Chondrocyte (in vitro differentiated cells): Measurements from ENCODE around the gene FBXO10. TPM values are rescaled to one million over a fixed set of nuclear protein-coding genes. Genes with fewer than 3 reads are reported as not detected.
A peak's percentile ranks its signal among the peaks of the same experiment; 100 is the strongest.

ENCODE experiments used
- DNase-seq: peaks from one replicate; pipeline ENCODE4 v3.0.0; 2021; ENCODE audit warnings: mixed read lengths, low spot score
- H3K27ac Mint-ChIP-seq: one replicate; pipeline ENCODE4 v1.8.0; 2021; ENCODE audit warnings: mild to moderate bottlenecking, moderate library complexity, mixed read lengths; ENCODE audit not compliant: unreplicated experiment
- H3K27me3 Mint-ChIP-seq: 2 replicates; pipeline ENCODE4 v1.8.0; 2021; ENCODE audit warnings: low read depth, mixed read lengths
- H3K36me3 Mint-ChIP-seq: 2 replicates; pipeline ENCODE4 v1.8.0; 2021; ENCODE audit warnings: low read depth, mixed read lengths
- H3K4me1 Mint-ChIP-seq: 2 replicates; pipeline ENCODE4 v1.8.0; 2021; ENCODE audit warnings: low read depth, mild to moderate bottlenecking, mixed read lengths
- H3K4me3 Mint-ChIP-seq: one replicate; pipeline ENCODE4 v1.8.0; 2021; ENCODE audit warnings: mild to moderate bottlenecking, moderate library complexity, mixed read lengths; ENCODE audit not compliant: unreplicated experiment
- H3K9me3 Mint-ChIP-seq: 2 replicates; pipeline ENCODE4 v1.8.0; 2021; ENCODE audit warnings: low read depth, mixed read lengths
- long read RNA-seq: library from polyadenylated mRNA; stranded (forward); transcript quantifications from one replicate; pipeline ENCODE4 v2.0.0, GENCODE V29; 2021
- total RNA-seq: library from RNA; stranded (reverse); gene quantifications from 3 replicates; pipeline ENCODE4 v1.2.1, GENCODE V29; 2021
- TF ChIP-seq, protein P1 (sequence below): fragments of 200-600 bp; sonication (generic); IDR thresholded peaks from 2 replicates; pipeline ENCODE4 v1.5.0; 2021; ENCODE audit warnings: antibody characterized with exemption, mild to moderate bottlenecking, moderate library complexity

FBXO10 gene, protein sequence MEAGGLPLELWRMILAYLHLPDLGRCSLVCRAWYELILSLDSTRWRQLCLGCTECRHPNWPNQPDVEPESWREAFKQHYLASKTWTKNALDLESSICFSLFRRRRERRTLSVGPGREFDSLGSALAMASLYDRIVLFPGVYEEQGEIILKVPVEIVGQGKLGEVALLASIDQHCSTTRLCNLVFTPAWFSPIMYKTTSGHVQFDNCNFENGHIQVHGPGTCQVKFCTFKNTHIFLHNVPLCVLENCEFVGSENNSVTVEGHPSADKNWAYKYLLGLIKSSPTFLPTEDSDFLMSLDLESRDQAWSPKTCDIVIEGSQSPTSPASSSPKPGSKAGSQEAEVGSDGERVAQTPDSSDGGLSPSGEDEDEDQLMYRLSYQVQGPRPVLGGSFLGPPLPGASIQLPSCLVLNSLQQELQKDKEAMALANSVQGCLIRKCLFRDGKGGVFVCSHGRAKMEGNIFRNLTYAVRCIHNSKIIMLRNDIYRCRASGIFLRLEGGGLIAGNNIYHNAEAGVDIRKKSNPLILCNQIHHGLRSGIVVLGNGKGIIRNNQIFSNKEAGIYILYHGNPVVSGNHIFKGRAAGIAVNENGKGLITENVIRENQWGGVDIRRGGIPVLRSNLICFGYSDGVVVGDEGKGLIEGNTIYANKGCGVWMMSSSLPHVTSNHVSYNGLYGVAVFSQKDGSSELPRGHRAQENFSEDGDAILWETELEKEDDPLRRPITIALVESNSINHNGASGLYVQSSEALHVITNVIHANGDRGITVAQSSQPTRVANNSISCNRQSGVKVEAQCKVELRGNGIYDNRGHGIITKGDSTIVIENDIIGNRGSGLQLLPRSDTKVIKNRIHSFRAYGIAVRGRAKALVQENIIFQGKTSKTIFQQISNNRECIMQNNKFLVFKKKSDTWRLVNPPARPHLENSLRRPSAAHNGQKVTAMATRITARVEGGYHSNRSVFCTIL
- total RNA-seq, result 13.2 to 15.9 TPM (median 15.2 TPM) in 3 replicates
- long read RNA-seq, full-length matches to known transcripts, result 3 of 5 reads
- long read RNA-seq, partial matches to known transcripts, result 1 of 5 reads
- long read RNA-seq, other reads (novel, unspliced or antisense), result 1 of 5 reads

DNA sequence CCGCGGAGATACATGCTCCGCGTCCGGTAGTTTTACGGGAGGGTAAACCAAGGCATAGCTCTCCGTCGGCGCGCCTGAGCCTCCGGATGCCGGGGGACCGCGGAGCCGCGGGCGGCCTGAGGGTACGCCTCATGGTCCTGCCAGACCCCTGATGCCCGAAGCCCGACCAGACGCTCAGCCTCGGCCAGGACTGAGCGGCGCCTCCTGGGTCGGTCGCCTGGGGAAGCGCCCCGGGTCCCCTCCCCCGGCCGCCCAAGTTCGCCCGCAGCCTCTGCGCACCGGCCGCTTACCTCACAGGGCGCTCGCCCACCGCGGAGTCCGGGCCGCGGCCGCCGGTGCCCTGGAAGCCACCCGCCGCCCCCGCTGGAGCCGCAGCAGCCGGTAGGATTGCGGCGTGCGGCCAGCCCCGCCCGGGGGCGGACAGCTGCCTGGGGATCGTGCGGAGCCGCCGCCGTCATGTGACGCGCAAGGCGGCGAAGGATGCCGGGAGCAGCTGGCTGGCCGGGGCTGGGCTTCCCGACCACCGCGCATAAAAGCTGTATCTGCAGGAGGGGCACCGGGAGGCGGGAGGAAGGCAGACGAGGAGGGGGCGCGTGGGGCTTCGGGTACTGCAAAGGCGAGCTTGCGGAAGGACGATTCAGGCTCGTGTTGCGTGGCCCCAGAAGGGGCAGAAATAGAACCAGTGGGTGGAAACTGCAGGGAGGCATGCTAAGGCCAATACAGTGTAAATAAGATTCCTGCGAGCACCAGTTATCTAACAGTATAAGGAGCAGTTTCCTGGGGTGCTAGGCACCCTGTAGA is at the start of gene FBXO10:
TSS of gene FBXO10 (minus strand) at position 460 of the 801 bp plus-strand sequence. CDS start 34,612 bp downstream, outside the sequence.
- H3K27me3 Mint-ChIP-seq, result no peaks in the 10 kb centered on the region
- no peaks in the 10 kb centered on the region for H3K9me3 Mint-ChIP-seq
- H3K4me1 Mint-ChIP-seq, result peaks cover 37% of the 10 kb centered on the region
- peak; percentile 92 for DNase-seq
- peak within 1 kb of the TSS; percentile 95 for H3K27ac Mint-ChIP-seq
- TF ChIP-seq, protein P1, sequence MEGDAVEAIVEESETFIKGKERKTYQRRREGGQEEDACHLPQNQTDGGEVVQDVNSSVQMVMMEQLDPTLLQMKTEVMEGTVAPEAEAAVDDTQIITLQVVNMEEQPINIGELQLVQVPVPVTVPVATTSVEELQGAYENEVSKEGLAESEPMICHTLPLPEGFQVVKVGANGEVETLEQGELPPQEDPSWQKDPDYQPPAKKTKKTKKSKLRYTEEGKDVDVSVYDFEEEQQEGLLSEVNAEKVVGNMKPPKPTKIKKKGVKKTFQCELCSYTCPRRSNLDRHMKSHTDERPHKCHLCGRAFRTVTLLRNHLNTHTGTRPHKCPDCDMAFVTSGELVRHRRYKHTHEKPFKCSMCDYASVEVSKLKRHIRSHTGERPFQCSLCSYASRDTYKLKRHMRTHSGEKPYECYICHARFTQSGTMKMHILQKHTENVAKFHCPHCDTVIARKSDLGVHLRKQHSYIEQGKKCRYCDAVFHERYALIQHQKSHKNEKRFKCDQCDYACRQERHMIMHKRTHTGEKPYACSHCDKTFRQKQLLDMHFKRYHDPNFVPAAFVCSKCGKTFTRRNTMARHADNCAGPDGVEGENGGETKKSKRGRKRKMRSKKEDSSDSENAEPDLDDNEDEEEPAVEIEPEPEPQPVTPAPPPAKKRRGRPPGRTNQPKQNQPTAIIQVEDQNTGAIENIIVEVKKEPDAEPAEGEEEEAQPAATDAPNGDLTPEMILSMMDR, result peak; percentile 17
- H3K36me3 Mint-ChIP-seq, result no peaks in the 10 kb centered on the region
- peak within 1 kb of the TSS; percentile 83 for H3K4me3 Mint-ChIP-seq

DNA sequence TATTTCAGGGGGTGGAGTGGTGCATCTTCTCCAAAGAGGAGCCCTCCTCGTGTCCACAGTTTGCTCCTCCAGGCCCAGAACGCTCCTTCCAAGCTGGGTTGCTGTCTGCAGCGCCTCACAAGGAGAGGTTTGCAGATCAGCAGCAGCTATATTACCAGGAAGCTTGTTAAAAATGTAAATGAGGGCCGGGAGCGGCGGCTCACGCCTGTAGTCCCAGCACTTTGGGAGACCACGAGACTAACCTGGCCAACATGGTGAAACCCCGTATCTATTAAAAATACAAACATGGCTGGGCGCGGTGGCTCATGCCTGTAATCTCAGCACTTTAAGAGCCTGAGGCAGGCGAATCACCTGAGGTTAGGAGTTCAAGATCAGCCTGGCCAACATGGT is 49.6 kb upstream of the FBXO10 start:
- TF ChIP-seq, protein P1, result no peak
- H3K9me3 Mint-ChIP-seq, result no peaks in the 10 kb centered on the region
- no peaks in the 10 kb centered on the region for H3K4me1 Mint-ChIP-seq
- no peak overlapping the region for H3K27ac Mint-ChIP-seq
- H3K27me3 Mint-ChIP-seq, result peaks cover 21% of the 10 kb centered on the region
- no peak for DNase-seq
- H3K36me3 Mint-ChIP-seq, result peaks cover 1% of the 10 kb centered on the region
- H3K4me3 Mint-ChIP-seq, result no peak overlapping the region

DNA sequence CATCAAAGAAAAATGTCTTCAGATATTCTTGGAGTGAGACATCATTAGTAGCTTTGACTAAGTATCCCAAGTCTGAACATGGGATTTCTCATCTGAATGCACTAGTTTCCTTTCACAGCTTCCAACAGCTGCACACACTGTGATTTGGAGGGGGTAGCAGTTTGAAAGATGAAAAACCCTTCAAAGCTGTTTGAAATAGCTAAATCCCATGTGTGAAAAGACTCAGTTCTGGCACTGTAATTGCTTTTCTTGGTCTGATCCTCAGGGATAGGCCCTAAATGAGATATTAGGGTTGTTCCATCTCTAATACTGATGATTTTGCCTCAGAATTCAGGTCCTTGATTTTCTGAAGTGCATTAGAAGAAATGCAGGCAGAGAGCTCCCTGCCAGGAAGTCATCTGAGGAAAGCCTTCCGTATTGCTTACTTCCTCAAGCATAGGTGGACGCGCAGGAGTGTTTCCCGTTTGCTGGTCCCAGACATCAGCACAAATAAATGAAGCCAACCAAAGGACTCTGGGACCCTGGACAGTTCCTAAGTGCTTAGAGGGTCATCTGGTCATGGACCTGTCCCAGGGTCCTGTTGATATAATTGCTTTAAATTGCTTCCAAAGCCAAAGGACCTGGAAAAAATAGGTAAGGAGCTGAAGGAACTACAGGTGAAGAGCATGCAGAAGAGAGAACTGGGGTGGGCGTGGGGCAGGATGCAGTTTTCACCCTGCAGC is 49.0 kb upstream of the FBXO10 start:
- no peak overlapping the region for H3K27ac Mint-ChIP-seq
- H3K4me1 Mint-ChIP-seq, result no peaks in the 10 kb centered on the region
- no peak overlapping the region for H3K4me3 Mint-ChIP-seq
- TF ChIP-seq, protein P1, result no peak
- no peaks in the 10 kb centered on the region for H3K9me3 Mint-ChIP-seq
- peaks cover 1% of the 10 kb centered on the region for H3K36me3 Mint-ChIP-seq
- no peak for DNase-seq
- H3K27me3 Mint-ChIP-seq, result peaks cover 21% of the 10 kb centered on the region

DNA sequence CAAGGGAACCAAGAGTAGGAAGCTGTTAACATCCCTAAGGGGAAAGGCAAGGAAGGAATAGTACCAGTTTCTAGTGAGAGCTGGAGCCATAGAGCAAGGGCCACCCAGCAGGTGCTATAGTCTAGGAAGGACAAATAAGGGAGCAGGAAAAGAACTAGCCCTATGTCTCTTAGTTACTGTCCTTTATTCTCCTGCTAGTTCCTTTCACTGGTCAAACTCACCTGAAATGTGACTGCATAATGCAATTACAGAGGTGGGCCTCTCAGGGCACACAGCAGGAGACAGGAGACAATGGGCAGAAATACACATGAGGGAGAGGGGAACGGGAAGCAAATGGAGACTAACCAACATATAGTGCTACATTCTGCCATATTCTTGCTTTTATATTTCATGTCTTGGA is 47.9 kb upstream of the FBXO10 start:
- Mint-ChIP-seq H3K27me3 (peaks cover 21% of the 10 kb centered on the region), H3K4me1 (no peaks in the 10 kb centered on the region), H3K9me3 (no peaks in the 10 kb centered on the region), H3K36me3 (peaks cover 1% of the 10 kb centered on the region), H3K4me3 (no peak overlapping the region), H3K27ac (no peak overlapping the region)
- no peak for DNase-seq
- TF ChIP-seq, protein P1, result no peak
